Retina (tissue), 1 donor: ENCODE measurements around the gene ABL2.
"Not testable (repeated sequence)": the region's sequence is repeated elsewhere in the genome, so short reads cannot be mapped to it uniquely, and the experiment has no call there.

Experiments used
- DNase-seq: peaks from one replicate; pipeline ENCODE4 v3.0.0-alpha.2; 2016

The ABL2 gene

GRCh38 chr1:179168536-179168935 lies 60.9 kb downstream of the ABL2 start:
- no peak for DNase-seq

- DNase-seq: no peak
These were observed 61.5 kb downstream of the ABL2 start for GRCh38 chr1:179167955-179168354.

GRCh38 chr1:179167418-179167777 lies 62.1 kb downstream of the ABL2 start:
- no peak for DNase-seq

- no peak for DNase-seq
These were observed 62.6 kb downstream of the ABL2 start for GRCh38 chr1:179166663-179167417.

- no peak for DNase-seq
These were observed 65.0 kb downstream of the ABL2 start for GRCh38 chr1:179164494-179164893.

- DNase-seq: no peak
These were observed 72.8 kb downstream of the ABL2 start for GRCh38 chr1:179156708-179157107.

- no peak for DNase-seq
These were observed 73.5 kb downstream of the ABL2 start for GRCh38 chr1:179156026-179156425.

GRCh38 chr1:179155615-179156014 lies 73.9 kb downstream of the ABL2 start:
- DNase-seq: no peak

GRCh38 chr1:179154437-179154836 lies 75.0 kb downstream of the ABL2 start:
- DNase-seq: no peak

GRCh38 chr1:179153217-179153616 lies 76.3 kb downstream of the ABL2 start:
- no peak for DNase-seq

- no peak for DNase-seq
These were observed 77.4 kb downstream of the ABL2 start for GRCh38 chr1:179151908-179152682.

GRCh38 chr1:179146911-179147310 lies 82.6 kb downstream of the ABL2 start:
- no peak for DNase-seq

GRCh38 chr1:179146476-179146875 lies 83.0 kb downstream of the ABL2 start:
- DNase-seq: no peak

GRCh38 chr1:179145521-179145920 lies 84.0 kb downstream of the ABL2 start:
- no peak for DNase-seq

GRCh38 chr1:179144626-179145025 lies 84.9 kb downstream of the ABL2 start:
- DNase-seq: no peak

- no peak for DNase-seq
These were observed 86.2 kb downstream of the ABL2 start for GRCh38 chr1:179143322-179143721.

GRCh38 chr1:179142889-179143299 lies 86.6 kb downstream of the ABL2 start:
- DNase-seq: no peak

GRCh38 chr1:179141592-179142251 lies 87.8 kb downstream of the ABL2 start:
- no peak for DNase-seq

GRCh38 chr1:179138755-179139154 lies 90.7 kb downstream of the ABL2 start:
- not testable (repeated sequence) for DNase-seq

GRCh38 chr1:179137617-179138255 lies 91.7 kb downstream of the ABL2 start:
- DNase-seq: no peak

GRCh38 chr1:179135707-179136106 lies 93.8 kb downstream of the ABL2 start:
- not testable (repeated sequence) for DNase-seq

GRCh38 chr1:179135168-179135567 lies 94.3 kb downstream of the ABL2 start:
- DNase-seq: not testable (repeated sequence)
